Measurements from ENCODE around the gene BCKDHB. TPM values are rescaled to one million over a fixed set of nuclear protein-coding genes. Genes with fewer than 3 reads are reported as not detected.

The BCKDHB gene
- total RNA-seq, 2 donors from 2014 or later: 19.0 to 33.0 TPM

- no peaks in the 10 kb centered on the region for H3K4me1 ChIP-seq (replicated peaks)
- no peaks in the 10 kb centered on the region for H3K27me3 ChIP-seq (replicated peaks; ENCODE audit: insufficient read depth)
- intact Hi-C loops (cut with DNase I): loop anchor here (10.0 kb wide), 1 partner anchor 194 kb away; no protein-coding TSS in a partner anchor
- TF ChIP-seq CTCF (IDR thresholded peaks at IDR 0.05) (no peak), POLR2AphosphoS5 (IDR thresholded peaks at IDR 0.05) (no peak)
- H3K36me3 ChIP-seq: no peaks in the 10 kb centered on the region
- no peak overlapping the region for H3K4me3 ChIP-seq
- no peak for DNase-seq (ENCODE audit: low spot score)
- H3K27ac ChIP-seq: no peak overlapping the region
- no peaks in the 10 kb centered on the region for H3K9me3 ChIP-seq
- WGBS: 19% methylated on average over 1 of the region's 1 CpG
These were observed 222.2 kb downstream of the BCKDHB start for GRCh38 chr6:80328652-80329051.

GRCh38 chr6:80329496-80329895 lies 223.0 kb downstream of the BCKDHB start:
- Histone ChIP-seq H3K9me3 (no peaks in the 10 kb centered on the region), H3K27me3 (replicated peaks; ENCODE audit: insufficient read depth) (no peaks in the 10 kb centered on the region), H3K4me1 (replicated peaks) (no peaks in the 10 kb centered on the region), H3K4me3 (no peak overlapping the region), H3K27ac (no peak overlapping the region), H3K36me3 (no peaks in the 10 kb centered on the region)
- intact Hi-C loops (cut with DNase I): loop anchor here (10.0 kb wide), 1 partner anchor 195 kb away; no protein-coding TSS in a partner anchor
- no peak for TF ChIP-seq POLR2A (IDR thresholded peaks at IDR 0.05)
- no peak for TF ChIP-seq POLR2AphosphoS5 (IDR thresholded peaks at IDR 0.05)
- TF ChIP-seq CTCF (IDR thresholded peaks at IDR 0.05): no peak
- DNase-seq (ENCODE audit: low spot score): no peak

- WGBS: 73% methylated on average over 3 of the region's 3 CpGs
- no peak overlapping the region for H3K4me3 ChIP-seq
- no peaks in the 10 kb centered on the region for H3K9me3 ChIP-seq
- intact Hi-C loops (cut with DNase I): loop anchor here (10.0 kb wide), 2 partner anchors 116 to 124 kb away; no protein-coding TSS in a partner anchor
- H3K27ac ChIP-seq: no peak overlapping the region
- H3K27me3 ChIP-seq (replicated peaks; ENCODE audit: insufficient read depth): no peaks in the 10 kb centered on the region
- no peaks in the 10 kb centered on the region for H3K36me3 ChIP-seq
- DNase-seq (ENCODE audit: low spot score): no peak
- TF ChIP-seq CTCF (IDR thresholded peaks at IDR 0.05) (no peak), POLR2A (IDR thresholded peaks at IDR 0.05) (no peak), POLR2AphosphoS5 (IDR thresholded peaks at IDR 0.05) (no peak)
- no peaks in the 10 kb centered on the region for H3K4me1 ChIP-seq (replicated peaks)
These were observed 224.5 kb downstream of the BCKDHB start for GRCh38 chr6:80330961-80331360.

GRCh38 chr6:80331522-80331921 lies 225.1 kb downstream of the BCKDHB start:
- 39% methylated on average over 2 of the region's 2 CpGs for WGBS
- intact Hi-C loops (cut with DNase I): loop anchor here (10.0 kb wide), 2 partner anchors 117 to 123 kb away; no protein-coding TSS in a partner anchor
- no peak for DNase-seq (ENCODE audit: low spot score)
- Histone ChIP-seq H3K4me1 (replicated peaks) (no peaks in the 10 kb centered on the region), H3K36me3 (no peaks in the 10 kb centered on the region), H3K9me3 (no peaks in the 10 kb centered on the region), H3K4me3 (no peak overlapping the region), H3K27ac (no peak overlapping the region), H3K27me3 (replicated peaks; ENCODE audit: insufficient read depth) (no peaks in the 10 kb centered on the region)
- TF ChIP-seq POLR2A (IDR thresholded peaks at IDR 0.05) (no peak), POLR2AphosphoS5 (IDR thresholded peaks at IDR 0.05) (no peak), CTCF (IDR thresholded peaks at IDR 0.05) (no peak)

- H3K36me3 ChIP-seq: no peaks in the 10 kb centered on the region
- no peaks in the 10 kb centered on the region for H3K9me3 ChIP-seq
- H3K4me1 ChIP-seq (replicated peaks): no peaks in the 10 kb centered on the region
- TF ChIP-seq CTCF (IDR thresholded peaks at IDR 0.05) (no peak), POLR2AphosphoS5 (IDR thresholded peaks at IDR 0.05) (no peak), POLR2A (IDR thresholded peaks at IDR 0.05) (no peak)
- intact Hi-C loops (cut with DNase I): loop anchor here (10.0 kb wide), 2 partner anchors 117 to 123 kb away; no protein-coding TSS in a partner anchor
- WGBS: 62% methylated on average over 3 of the region's 3 CpGs
- no peak overlapping the region for H3K4me3 ChIP-seq
- no peaks in the 10 kb centered on the region for H3K27me3 ChIP-seq (replicated peaks; ENCODE audit: insufficient read depth)
- no peak overlapping the region for H3K27ac ChIP-seq
- DNase-seq (ENCODE audit: low spot score): no peak
These were observed 225.5 kb downstream of the BCKDHB start for GRCh38 chr6:80331974-80332373.

Measured in prostate gland (tissue), 2 donors.